ENCODE measurements around the gene CPEB4.

DNA sequence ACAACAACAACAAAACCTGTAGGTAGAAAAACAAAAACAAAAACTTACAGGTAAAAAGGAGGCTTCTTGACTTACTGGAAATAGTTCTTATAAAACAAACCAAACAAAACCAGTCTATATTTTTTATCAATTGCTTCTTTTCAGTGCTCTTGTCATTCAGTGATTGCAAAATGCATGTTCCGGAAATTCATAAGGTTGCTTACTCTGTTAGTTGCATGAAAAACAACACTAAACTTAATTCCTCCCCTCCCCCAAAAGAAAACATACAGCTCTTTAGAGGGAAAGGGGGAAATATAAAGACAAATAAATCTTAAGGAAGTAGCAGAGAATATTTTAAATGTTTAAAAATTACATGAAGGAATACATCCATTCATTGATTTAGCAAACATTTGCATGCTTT is 19.1 kb downstream of the CPEB4 start:
- TF ChIP-seq, protein P1, sequence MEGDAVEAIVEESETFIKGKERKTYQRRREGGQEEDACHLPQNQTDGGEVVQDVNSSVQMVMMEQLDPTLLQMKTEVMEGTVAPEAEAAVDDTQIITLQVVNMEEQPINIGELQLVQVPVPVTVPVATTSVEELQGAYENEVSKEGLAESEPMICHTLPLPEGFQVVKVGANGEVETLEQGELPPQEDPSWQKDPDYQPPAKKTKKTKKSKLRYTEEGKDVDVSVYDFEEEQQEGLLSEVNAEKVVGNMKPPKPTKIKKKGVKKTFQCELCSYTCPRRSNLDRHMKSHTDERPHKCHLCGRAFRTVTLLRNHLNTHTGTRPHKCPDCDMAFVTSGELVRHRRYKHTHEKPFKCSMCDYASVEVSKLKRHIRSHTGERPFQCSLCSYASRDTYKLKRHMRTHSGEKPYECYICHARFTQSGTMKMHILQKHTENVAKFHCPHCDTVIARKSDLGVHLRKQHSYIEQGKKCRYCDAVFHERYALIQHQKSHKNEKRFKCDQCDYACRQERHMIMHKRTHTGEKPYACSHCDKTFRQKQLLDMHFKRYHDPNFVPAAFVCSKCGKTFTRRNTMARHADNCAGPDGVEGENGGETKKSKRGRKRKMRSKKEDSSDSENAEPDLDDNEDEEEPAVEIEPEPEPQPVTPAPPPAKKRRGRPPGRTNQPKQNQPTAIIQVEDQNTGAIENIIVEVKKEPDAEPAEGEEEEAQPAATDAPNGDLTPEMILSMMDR (conservative IDR thresholded peaks at IDR 0.05): no peak
- no peak for TF ChIP-seq EZH2 (IDR thresholded peaks at IDR 0.05; ENCODE audit: low read depth)

Data from PC-9 (cell line).